HG03520 (cell line): Measurements from ENCODE around the gene DNAJC16.

Source experiments
- ATAC-seq: cut with Tn5 transposase; IDR thresholded peaks from one replicate; pipeline ENCODE4 v1.9.1; 2021; ENCODE audit warnings: mild to moderate bottlenecking, moderate library complexity; ENCODE audit not compliant: unreplicated experiment

DNAJC16 gene

DNA sequence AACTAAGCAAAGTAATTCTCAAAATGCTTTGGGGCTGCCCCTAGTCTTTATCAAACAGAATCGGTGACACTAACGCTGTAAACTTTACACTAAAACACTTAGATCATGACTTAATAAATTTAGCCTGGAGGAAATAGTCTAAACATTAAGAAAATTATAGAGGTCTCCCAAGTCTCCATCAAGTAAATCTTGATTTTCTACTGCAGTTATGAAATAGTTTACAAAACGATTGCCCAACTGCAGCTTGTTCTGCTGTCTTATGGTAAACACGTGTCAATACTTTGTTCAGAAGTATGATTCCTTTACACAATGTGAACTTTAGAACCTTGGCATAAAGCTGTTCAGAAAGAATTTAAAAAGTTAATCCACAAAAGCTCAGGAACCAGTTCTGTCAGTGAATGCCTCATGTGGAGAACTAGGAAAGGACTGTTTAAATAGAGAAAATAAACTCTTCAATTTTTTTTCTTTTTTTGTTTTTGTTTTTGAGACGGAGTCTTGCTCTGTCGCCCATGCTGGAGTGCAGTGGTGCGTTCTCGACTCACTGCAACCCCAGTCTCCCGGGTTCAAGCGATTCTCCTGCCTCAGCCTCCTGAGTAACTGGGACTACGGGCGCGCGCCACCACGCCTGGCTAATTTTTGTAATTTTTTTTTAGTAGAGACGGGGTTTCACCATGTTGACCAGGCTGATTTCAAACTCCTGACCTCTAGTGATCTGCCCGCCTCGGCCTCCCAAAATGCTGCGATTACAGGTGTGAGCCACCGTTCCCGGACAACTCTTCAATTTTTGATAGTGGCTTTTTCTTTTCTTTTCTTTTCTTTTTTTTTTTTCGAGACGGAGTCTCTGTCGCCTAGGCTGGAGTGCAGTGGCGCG lies 92.2 kb downstream of the DNAJC16 start:
- ATAC-seq = no peak

DNA sequence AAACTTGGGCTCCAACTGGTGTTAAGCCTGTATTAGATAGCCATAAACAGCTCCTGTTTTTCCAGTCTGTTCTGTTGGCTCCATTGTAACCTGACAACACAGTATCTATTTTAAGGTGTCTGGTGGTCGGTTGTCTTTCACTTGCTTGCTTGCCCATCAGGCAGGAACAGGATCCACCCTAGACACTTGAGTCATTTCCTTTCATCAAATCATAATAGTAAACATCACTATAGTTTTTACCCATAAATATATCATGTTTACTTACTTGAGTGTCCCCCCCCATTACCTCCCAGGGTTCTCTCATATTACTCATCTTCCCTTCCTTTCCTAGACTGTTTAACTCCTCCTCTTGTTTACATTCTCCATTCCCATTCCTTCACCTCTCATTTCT lies 93.5 kb downstream of the DNAJC16 start:
- ATAC-seq = no peak

DNA sequence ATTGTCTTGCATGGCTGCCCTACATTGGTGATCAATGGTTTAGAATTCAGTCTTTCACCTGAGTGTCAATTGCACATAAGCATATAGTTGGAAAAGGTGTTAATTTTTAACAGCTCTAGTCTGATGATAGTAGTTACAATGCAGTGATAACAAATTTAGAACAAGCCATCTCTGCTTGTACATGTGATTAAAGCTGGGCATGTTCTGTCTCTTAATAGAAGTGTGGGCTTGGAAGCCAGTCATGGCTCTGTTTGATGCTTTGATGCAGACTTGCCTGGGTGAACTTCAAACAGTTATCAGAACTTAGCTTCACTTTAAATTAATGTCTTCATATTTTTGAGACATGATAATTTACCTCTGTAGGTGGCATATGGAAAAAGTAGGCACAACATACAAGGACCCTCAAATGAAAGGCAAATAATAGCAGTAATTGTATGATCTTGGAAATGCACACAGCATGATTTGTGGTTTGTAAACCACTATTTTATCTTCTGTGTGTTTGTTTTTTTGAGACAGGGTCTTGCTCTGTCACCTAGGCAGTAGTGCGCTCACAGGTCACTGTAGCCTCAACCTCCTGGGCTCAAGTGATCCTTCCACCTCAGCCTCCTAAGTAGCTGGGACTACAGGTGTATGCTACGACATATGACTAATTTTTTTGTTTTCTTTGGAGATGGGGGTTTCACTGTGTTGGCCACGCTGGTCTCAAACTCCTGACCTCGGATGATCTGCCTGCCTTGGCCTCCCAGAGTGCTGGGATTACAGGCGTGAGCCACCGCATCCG lies 94.4 kb downstream of the DNAJC16 start:
- ATAC-seq = no peak

DNA sequence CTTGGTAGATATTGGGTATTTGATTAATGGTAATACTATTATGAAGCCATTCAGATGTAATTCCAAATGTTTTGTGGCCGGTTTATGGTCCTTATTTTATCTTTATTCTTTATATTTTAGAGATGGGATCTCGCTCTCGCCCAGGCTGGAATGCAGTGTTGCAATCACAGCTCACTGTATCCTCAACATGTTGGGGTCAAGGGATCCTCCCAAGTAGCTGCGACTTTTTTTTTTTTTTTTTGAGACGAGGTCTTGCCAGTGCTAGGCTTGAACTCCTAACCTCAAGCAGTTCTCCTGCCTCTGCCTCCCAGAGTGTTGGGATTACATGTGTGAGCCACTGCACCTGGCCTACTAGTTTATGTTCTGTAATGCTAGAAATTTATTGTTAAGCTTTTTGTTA lies 95.3 kb downstream of the DNAJC16 start:
- no peak for ATAC-seq

DNA sequence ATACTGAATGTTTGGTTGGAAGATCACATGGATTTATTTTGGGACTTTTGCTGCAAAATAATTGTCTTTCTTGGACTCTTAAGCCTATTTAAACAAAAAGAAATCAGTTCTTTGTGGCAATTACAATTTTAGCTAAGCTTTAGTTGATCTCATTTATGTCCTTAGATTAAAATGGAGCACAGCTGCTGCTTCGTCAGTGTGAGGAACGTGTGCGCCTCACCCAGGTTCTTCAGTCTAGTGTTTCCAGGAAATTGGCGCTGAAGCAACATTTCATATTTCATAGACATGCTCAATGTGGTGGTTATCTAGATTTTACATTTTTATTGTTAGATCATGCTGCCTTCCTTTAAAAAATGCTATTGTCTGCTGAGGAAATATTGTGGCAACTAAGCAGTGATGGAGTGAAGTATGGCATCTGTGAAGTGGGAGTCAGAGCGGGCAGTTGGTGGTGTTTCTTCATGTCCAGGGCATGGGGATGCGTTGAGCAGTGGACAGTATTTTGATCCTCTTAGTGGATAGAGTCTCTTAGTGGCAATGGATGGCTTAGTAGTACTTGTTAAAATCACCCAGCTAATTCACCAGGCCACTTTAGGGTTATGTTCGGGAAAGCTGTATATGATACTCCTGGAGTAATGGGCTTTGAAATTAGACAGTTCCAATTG lies 96.2 kb downstream of the DNAJC16 start:
- no peak for ATAC-seq

DNA sequence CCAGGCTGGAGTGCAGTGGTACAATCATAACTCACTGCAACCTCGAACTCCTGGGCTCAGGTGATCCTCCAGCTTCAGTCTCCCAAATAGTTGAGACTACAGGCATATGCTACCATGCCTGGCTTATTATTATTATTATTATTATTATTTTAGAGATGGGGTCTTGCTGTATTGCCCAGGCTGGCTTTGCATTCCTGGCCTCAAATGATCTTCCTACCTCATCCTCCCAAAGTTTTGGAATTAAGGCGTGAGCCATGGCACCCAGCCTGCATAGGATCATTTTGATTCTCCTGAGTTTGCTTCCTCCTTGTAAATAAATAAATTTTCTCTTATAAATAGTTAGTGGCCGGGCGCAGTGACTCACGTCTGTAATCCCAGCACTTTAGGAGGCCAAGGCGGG lies 96.8 kb downstream of the DNAJC16 start:
- ATAC-seq = no peak

DNA sequence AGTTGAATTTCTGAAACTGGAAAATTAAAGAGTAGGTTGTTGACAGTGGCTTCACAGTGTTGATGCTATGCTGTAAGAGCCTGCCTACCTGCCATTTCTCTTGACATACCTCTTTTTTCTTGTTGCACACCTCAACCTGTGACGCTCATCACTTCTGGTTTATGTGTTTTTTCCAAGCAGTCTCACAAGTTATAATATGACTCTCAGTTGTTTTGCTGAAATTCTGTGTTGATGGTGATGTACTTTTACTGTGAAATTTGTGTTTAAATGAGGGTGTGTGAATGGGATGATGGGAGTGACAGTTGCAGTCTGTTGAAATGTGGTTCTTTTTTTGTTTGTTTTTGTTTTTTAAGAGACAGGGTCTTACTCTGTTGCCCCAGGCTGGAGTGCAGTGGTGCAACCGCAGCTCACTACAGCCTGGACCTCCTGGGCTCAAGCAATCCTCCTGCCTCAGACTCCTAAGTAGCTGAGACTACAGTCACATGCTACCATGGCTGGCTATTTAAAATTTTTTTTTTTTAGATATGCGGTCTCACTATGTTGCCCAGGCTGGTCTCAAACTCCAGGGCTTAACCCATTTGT lies 97.6 kb downstream of the DNAJC16 start:
- ATAC-seq = no peak

DNA sequence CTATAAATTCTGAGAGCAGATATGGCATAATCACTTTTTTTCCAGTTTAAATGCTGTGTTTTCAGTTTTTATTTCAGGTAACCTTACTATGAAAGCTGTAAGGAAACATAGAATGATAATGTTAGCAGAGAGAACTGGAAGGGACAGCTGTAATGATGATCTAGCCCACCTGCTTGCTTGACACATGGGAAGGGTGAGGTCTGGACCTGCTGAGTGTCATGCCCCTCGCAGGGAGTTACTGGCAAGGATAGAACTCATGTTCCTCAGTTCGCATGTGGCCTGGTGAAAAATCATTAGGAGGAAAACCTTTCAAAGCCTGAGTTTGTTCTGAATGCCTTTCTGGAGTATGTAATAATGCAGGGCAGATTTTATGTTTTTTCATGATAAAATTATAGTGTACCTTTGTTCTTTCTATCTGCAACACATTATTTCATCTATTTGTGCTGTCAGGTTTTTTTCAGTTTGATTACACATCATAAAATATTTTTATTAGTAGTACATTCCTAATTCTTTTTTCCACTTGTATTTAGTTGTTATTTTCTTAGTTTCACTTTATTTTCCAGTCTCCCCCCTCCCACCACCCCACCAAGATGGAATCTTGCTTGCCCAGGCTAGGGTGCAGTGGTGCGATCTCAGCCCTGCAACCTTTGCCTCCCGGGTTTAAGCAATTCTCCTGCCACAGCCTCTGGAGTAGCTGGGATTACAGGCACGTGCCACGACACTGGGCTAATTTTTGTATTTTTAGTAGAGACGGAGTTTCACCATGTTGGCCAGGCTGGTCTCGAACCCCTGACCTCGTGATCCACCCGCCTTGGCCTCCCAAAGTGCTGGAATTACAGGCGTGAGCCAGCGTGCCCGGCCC lies 98.6 kb downstream of the DNAJC16 start:
- no peak for ATAC-seq
